Neural crest cell (in vitro differentiated cells): ENCODE results near the gene SLC1A4. TPM values are rescaled to one million over a fixed set of nuclear protein-coding genes. Genes with fewer than 3 reads are reported as not detected.

Experiments
- DNase-seq: peaks from one replicate; pipeline ENCODE4 v3.0.0; 2021; ENCODE audit warnings: low read depth, mixed read lengths, low spot score
- H3K27ac Mint-ChIP-seq: one replicate; pipeline ENCODE4 v1.8.0; 2021; ENCODE audit warnings: mild to moderate bottlenecking, mixed read lengths; ENCODE audit not compliant: unreplicated experiment
- H3K27me3 Mint-ChIP-seq: 2 replicates; pipeline ENCODE4 v1.8.0; 2021; ENCODE audit warnings: low read depth, mild to moderate bottlenecking, mixed read lengths
- H3K36me3 Mint-ChIP-seq: 2 replicates; pipeline ENCODE4 v1.8.0; 2021; ENCODE audit warnings: low read depth, mild to moderate bottlenecking, mixed read lengths
- H3K4me1 Mint-ChIP-seq: 2 replicates; pipeline ENCODE4 v1.8.0; 2021; ENCODE audit warnings: mixed read lengths
- H3K4me3 Mint-ChIP-seq: one replicate; pipeline ENCODE4 v1.8.0; 2021; ENCODE audit warnings: mild to moderate bottlenecking, mixed read lengths
- H3K9me3 Mint-ChIP-seq: 2 replicates; pipeline ENCODE4 v1.8.0; 2021; ENCODE audit warnings: mixed read lengths
- CTCF ChIP-seq: fragments of 200-600 bp; sonication (generic); conservative IDR thresholded peaks from 2 replicates; pipeline ENCODE4 v1.5.0; 2021; ENCODE audit warnings: antibody characterized with exemption, mild to moderate bottlenecking
- total RNA-seq: library from RNA; stranded (reverse); gene quantifications from 2 replicates; pipeline ENCODE4 v1.2.1, GENCODE V29; 2021

SLC1A4 gene
- total RNA-seq, 1 donor from 2014 or later, result 26.8 TPM

DNA sequence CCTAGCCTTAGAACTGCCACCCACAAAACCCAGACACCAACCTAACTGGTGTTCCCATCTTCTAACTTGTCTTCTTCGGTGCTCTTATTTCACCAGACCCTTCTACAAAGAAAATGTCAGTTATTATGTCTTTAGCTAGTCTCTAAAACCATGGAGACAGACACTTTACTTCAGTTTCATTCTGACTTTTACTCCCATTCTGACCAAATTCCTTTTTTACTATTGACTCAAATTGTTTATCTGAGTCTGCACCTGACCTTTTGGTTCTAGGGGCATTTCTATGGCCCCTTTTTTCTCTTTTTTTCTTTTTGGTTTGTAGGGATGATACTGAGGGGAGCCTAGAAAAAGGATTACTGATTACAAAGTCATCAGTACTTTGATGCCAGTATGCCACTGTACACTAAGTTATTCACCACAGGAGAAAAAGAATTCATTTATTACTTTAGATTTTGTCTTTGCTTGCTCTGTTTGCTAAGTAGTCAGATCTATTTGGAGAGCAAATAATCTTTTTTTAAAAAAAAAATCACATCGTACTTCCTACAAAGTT, 6.8 kb upstream of the SLC1A4 start:
- no peak for DNase-seq
- no peaks in the 10 kb centered on the region for H3K36me3 Mint-ChIP-seq
- peaks cover 23% of the 10 kb centered on the region for H3K4me1 Mint-ChIP-seq
- H3K27ac Mint-ChIP-seq, result no peak overlapping the region
- no peaks in the 10 kb centered on the region for H3K27me3 Mint-ChIP-seq
- no peaks in the 10 kb centered on the region for H3K9me3 Mint-ChIP-seq
- H3K4me3 Mint-ChIP-seq, result no peak overlapping the region
- no peak for TF ChIP-seq CTCF

- no peak overlapping the region for H3K4me3 Mint-ChIP-seq
- peaks cover 29% of the 10 kb centered on the region for H3K4me1 Mint-ChIP-seq
- TF ChIP-seq CTCF, result no peak
- no peak for DNase-seq
- no peaks in the 10 kb centered on the region for H3K9me3 Mint-ChIP-seq
- H3K27ac Mint-ChIP-seq, result no peak overlapping the region
- no peaks in the 10 kb centered on the region for H3K36me3 Mint-ChIP-seq
- H3K27me3 Mint-ChIP-seq, result no peaks in the 10 kb centered on the region
Observed at GRCh38 chr2:64982932-64983331, 6.3 kb upstream of the SLC1A4 start.

GRCh38 chr2:64985447-64985846, 3.8 kb upstream of the SLC1A4 start:
- no peak for DNase-seq
- TF ChIP-seq CTCF, result no peak
- Mint-ChIP-seq H3K9me3 (no peaks in the 10 kb centered on the region), H3K4me1 (peaks cover 39% of the 10 kb centered on the region), H3K27me3 (peaks cover 7% of the 10 kb centered on the region), H3K4me3 (no peak overlapping the region), H3K27ac (no peak overlapping the region), H3K36me3 (no peaks in the 10 kb centered on the region)

- no peaks in the 10 kb centered on the region for H3K9me3 Mint-ChIP-seq
- H3K4me3 Mint-ChIP-seq, result peak overlapping the region; percentile 94
- DNase-seq, result no peak
- TF ChIP-seq CTCF, result no peak
- peak overlapping the region; percentile 27 for H3K27ac Mint-ChIP-seq
- H3K27me3 Mint-ChIP-seq, result peaks cover 13% of the 10 kb centered on the region
- H3K36me3 Mint-ChIP-seq, result no peaks in the 10 kb centered on the region
- peaks cover 48% of the 10 kb centered on the region for H3K4me1 Mint-ChIP-seq
Observed at GRCh38 chr2:64987001-64987955, 1.9 kb upstream of the SLC1A4 start.

DNA sequence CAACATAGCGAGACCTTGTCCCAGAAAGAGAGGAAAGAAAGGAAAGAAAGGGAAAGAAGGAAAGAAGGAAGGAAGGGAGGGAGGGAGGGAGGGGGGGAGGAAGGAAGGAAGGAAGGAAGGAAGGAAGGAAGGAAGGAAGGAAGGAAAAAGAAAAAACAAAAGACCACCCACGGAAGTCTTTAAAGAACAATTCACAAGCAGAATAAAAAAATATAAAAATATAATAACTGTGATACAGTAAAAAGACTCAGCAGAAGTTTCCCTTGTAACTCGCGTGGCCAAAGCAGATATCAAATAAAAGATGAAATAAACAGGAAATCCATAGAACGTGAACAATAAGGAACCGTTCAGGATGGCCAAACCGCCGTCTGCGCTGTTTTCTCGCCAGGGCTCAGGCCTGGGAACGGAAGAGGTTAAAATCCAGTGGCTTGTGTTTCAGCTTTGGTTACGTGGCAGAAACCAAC, 1.2 kb upstream of the SLC1A4 start:
- TF ChIP-seq CTCF, result no peak
- peak overlapping the region; percentile 94 for H3K27ac Mint-ChIP-seq
- peaks cover 13% of the 10 kb centered on the region for H3K27me3 Mint-ChIP-seq
- no peaks in the 10 kb centered on the region for H3K9me3 Mint-ChIP-seq
- H3K4me1 Mint-ChIP-seq, result peaks cover 45% of the 10 kb centered on the region
- no peak for DNase-seq
- H3K36me3 Mint-ChIP-seq, result peaks cover 2% of the 10 kb centered on the region
- H3K4me3 Mint-ChIP-seq, result peak overlapping the region; percentile 94
